ENCODE data around the gene HPCA. TPM values are rescaled to one million over a fixed set of nuclear protein-coding genes. Genes with fewer than 3 reads are reported as not detected.
A peak's percentile ranks its signal among the peaks of the same experiment; 100 is the strongest.

The HPCA gene
- polyA plus RNA-seq, 1 donor from 2014 or later, result not detected

- Mint-ChIP-seq H3K4me1 (peaks cover 7 to 12% (median 11%) of the 10 kb centered on the region in 3 donors), H3K4me3 (no peak overlapping the region), H3K9me3 (no peaks in the 10 kb centered on the region), H3K36me3 (peaks cover 12% of the 10 kb centered on the region), H3K27ac (no peak overlapping the region), H3K27me3 (peaks cover 26% of the 10 kb centered on the region)
These were observed 18.6 kb upstream of the HPCA start for GRCh38 chr1:32867671-32868070.

- H3K4me1 Mint-ChIP-seq, result peaks cover 8 to 13% (median 12%) of the 10 kb centered on the region in 3 donors
These were observed 18.2 kb upstream of the HPCA start for GRCh38 chr1:32868085-32868484.

GRCh38 chr1:32868806-32869455, 17.4 kb upstream of the HPCA start:
- H3K27me3 Mint-ChIP-seq, result peaks cover 29% of the 10 kb centered on the region
- peaks cover 8 to 13% (median 12%) of the 10 kb centered on the region in 3 donors for H3K4me1 Mint-ChIP-seq
- peak overlapping the region in 1 of 4 donors; percentile 27 for H3K4me3 Mint-ChIP-seq
- no peak overlapping the region for H3K27ac Mint-ChIP-seq
- peaks cover 10% of the 10 kb centered on the region for H3K36me3 Mint-ChIP-seq
- H3K9me3 Mint-ChIP-seq, result no peaks in the 10 kb centered on the region

More at GRCh38 chr1:32868085-32868484, 18.2 kb upstream of the HPCA start:
- H3K27ac Mint-ChIP-seq, result no peak overlapping the region
- peaks cover 12% of the 10 kb centered on the region for H3K36me3 Mint-ChIP-seq
- H3K9me3 Mint-ChIP-seq, result no peaks in the 10 kb centered on the region
- H3K27me3 Mint-ChIP-seq, result peaks cover 28% of the 10 kb centered on the region
- H3K4me3 Mint-ChIP-seq, result no peak overlapping the region

GRCh38 chr1:32869923-32870614, 16.2 kb upstream of the HPCA start:
- no peak overlapping the region for H3K27ac Mint-ChIP-seq
- H3K4me3 Mint-ChIP-seq, result peak overlapping the region in 3 of 4 donors; percentile 63 to 88 (median 65)
- no peaks in the 10 kb centered on the region for H3K9me3 Mint-ChIP-seq
- H3K36me3 Mint-ChIP-seq, result peaks cover 7% of the 10 kb centered on the region
- H3K27me3 Mint-ChIP-seq, result peaks cover 34% of the 10 kb centered on the region
- H3K4me1 Mint-ChIP-seq, result peaks cover 8 to 13% (median 12%) of the 10 kb centered on the region in 3 donors

- Mint-ChIP-seq H3K36me3 (peaks cover 7% of the 10 kb centered on the region), H3K9me3 (no peaks in the 10 kb centered on the region), H3K4me1 (peaks cover 12 to 19% (median 13%) of the 10 kb centered on the region in 3 donors), H3K4me3 (peak within 1 kb of the TSS; percentile 73 to 90 (median 84)), H3K27ac (peak within 1 kb of the TSS in 2 of 3 donors; percentile 23 to 36), H3K27me3 (peaks cover 41% of the 10 kb centered on the region)
These were observed 15.5 kb upstream of the HPCA start, which contains the start of gene FNDC5 for GRCh38 chr1:32870615-32871363. FNDC5 (minus strand) TSS chr1:32870912.

- Mint-ChIP-seq H3K27me3 (peaks cover 45% of the 10 kb centered on the region), H3K36me3 (peaks cover 2% of the 10 kb centered on the region), H3K27ac (peak overlapping the region in 2 of 3 donors; percentile 23 to 36)
These were observed 14.7 kb upstream of the HPCA start for GRCh38 chr1:32871364-32872191.

GRCh38 chr1:32872192-32872460, 14.2 kb upstream of the HPCA start:
- Mint-ChIP-seq H3K4me3 (peak overlapping the region in 2 of 4 donors; percentile 88 to 90), H3K4me1 (peaks cover 12 to 19% (median 15%) of the 10 kb centered on the region in 3 donors), H3K27ac (no peak overlapping the region), H3K9me3 (no peaks in the 10 kb centered on the region), H3K27me3 (peaks cover 48% of the 10 kb centered on the region), H3K36me3 (peaks cover 2% of the 10 kb centered on the region)

More at GRCh38 chr1:32871364-32872191, 14.7 kb upstream of the HPCA start:
- H3K4me3 Mint-ChIP-seq, result peak overlapping the region; percentile 73 to 90 (median 84)
- peaks cover 12 to 19% (median 15%) of the 10 kb centered on the region in 3 donors for H3K4me1 Mint-ChIP-seq
- H3K9me3 Mint-ChIP-seq, result no peaks in the 10 kb centered on the region

GRCh38 chr1:32873484-32873883, 12.8 kb upstream of the HPCA start:
- no peaks in the 10 kb centered on the region for H3K9me3 Mint-ChIP-seq
- peaks cover 12 to 19% (median 15%) of the 10 kb centered on the region in 3 donors for H3K4me1 Mint-ChIP-seq
- H3K4me3 Mint-ChIP-seq, result peak overlapping the region in 1 of 4 donors; percentile 41
- peaks cover 50% of the 10 kb centered on the region for H3K27me3 Mint-ChIP-seq
- no peak overlapping the region for H3K27ac Mint-ChIP-seq
- H3K36me3 Mint-ChIP-seq, result no peaks in the 10 kb centered on the region

GRCh38 chr1:32874860-32875752, 11.2 kb upstream of the HPCA start:
- Mint-ChIP-seq H3K36me3 (no peaks in the 10 kb centered on the region), H3K9me3 (no peaks in the 10 kb centered on the region), H3K27me3 (peaks cover 40% of the 10 kb centered on the region), H3K4me3 (no peak overlapping the region), H3K27ac (no peak overlapping the region), H3K4me1 (peaks cover 12 to 19% (median 15%) of the 10 kb centered on the region in 3 donors)

- peaks cover 32% of the 10 kb centered on the region for H3K27me3 Mint-ChIP-seq
- no peaks in the 10 kb centered on the region for H3K9me3 Mint-ChIP-seq
- H3K27ac Mint-ChIP-seq, result peak overlapping the region in 1 of 3 donors; percentile 43
- peaks cover 7 to 14% (median 10%) of the 10 kb centered on the region in 3 donors for H3K4me1 Mint-ChIP-seq
- H3K4me3 Mint-ChIP-seq, result no peak overlapping the region
- no peaks in the 10 kb centered on the region for H3K36me3 Mint-ChIP-seq
These were observed 9.7 kb upstream of the HPCA start for GRCh38 chr1:32876341-32877210.

- Mint-ChIP-seq H3K4me3 (no peak overlapping the region), H3K36me3 (no peaks in the 10 kb centered on the region), H3K9me3 (no peaks in the 10 kb centered on the region), H3K27ac (no peak overlapping the region), H3K27me3 (peaks cover 25% of the 10 kb centered on the region), H3K4me1 (peaks cover 0 to 9% (median 9%) of the 10 kb centered on the region in 3 donors)
These were observed 8.8 kb upstream of the HPCA start for GRCh38 chr1:32877211-32878110.

GRCh38 chr1:32878183-32878582, 8.1 kb upstream of the HPCA start:
- Mint-ChIP-seq H3K36me3 (no peaks in the 10 kb centered on the region), H3K27ac (no peak overlapping the region), H3K4me1 (peaks cover 0 to 7% (median 6%) of the 10 kb centered on the region in 3 donors), H3K9me3 (no peaks in the 10 kb centered on the region), H3K27me3 (peaks cover 24% of the 10 kb centered on the region), H3K4me3 (no peak overlapping the region)
